Amniotic epithelial cell (primary cell): ENCODE data around the gene PARK7.
A peak's percentile ranks its signal among the peaks of the same experiment; 100 is the strongest.

Experiments used
- DNase-seq: peaks from one replicate; pipeline ENCODE4 v3.0.0-alpha.2; 2010; ENCODE audit warnings: low read depth

PARK7 gene

GRCh38 chr1:8024329-8024728 is 62.8 kb downstream of the PARK7 start:
- peak; percentile 26 for DNase-seq

- peak; percentile 50 for DNase-seq
Observed at GRCh38 chr1:8025061-8025670, 63.7 kb downstream of the PARK7 start.

GRCh38 chr1:8025671-8026144 is 64.2 kb downstream of the PARK7 start:
- no peak for DNase-seq

DNA sequence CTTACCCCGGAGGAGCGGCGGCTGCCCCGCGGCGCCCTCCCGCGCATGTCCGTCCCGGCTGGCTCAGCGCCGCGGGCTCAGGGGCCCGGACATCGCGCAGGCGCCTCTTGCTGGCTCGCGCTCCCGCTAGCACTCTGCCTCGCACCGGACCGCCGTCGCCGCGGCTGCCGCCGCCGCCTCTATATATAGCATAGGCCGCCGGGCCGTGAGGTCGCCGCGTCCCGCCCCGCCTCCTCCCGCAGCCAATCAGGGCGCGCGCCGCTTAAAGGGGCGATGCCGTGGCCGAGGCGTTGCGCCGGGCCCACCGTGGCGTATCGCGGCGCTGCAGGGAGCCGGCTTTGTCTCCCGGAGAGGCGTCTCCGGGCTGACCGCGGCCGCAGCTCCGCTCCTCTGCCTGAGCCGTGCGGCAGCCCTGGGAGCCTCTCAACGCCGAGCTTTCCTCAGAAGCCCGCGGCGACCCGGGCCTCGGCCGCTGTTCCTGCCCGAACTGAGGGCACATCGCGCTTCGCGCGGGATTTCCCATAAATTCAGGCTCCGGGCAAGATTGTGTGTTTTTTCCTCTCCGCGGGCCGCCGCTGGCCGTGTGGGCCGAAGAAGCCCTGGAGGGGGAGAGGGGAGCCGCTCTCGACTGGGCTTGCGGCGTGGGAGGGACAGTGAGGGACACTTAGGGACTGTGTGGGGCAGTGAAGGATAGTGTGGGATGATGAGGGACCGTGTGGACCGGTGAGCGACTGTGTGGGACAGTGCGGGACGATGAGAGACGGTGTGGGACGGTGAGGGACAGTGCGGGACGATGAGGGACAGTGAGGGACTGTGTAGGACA is 64.9 kb downstream of the PARK7 start, which contains the start of gene ERRFI1:
ERRFI1 (minus strand) TSS at position 157 of the 823 bp plus-strand sequence. CDS start 10,690 bp downstream, outside the sequence.
- DNase-seq: peak; percentile 92

GRCh38 chr1:8026976-8027747 is 65.7 kb downstream of the PARK7 start:
- DNase-seq: peak; percentile 88

- peak; percentile 87 for DNase-seq
Observed at GRCh38 chr1:8027748-8028570, 66.4 kb downstream of the PARK7 start.

DNA sequence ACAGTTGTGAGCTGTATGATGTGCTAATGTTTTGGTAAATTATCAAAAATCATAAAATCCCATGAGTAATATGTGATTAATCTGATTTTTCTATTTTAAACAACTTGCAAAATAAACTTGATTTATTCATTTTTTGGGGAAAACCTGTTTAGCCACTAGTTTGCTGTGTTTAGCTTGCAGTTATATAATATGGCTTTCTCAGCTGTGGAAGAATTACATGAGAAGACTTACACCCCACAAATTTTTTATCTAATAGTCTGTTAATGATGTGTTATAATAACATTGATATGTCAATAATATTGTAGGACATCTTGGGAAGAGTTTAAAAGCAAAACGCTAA is 67.0 kb downstream of the PARK7 start:
- no peak for DNase-seq

- DNase-seq: peak; percentile 67
Observed at GRCh38 chr1:8031176-8031785, 69.8 kb downstream of the PARK7 start.

GRCh38 chr1:8032366-8032910 is 70.9 kb downstream of the PARK7 start:
- DNase-seq: peak; percentile 54

DNA sequence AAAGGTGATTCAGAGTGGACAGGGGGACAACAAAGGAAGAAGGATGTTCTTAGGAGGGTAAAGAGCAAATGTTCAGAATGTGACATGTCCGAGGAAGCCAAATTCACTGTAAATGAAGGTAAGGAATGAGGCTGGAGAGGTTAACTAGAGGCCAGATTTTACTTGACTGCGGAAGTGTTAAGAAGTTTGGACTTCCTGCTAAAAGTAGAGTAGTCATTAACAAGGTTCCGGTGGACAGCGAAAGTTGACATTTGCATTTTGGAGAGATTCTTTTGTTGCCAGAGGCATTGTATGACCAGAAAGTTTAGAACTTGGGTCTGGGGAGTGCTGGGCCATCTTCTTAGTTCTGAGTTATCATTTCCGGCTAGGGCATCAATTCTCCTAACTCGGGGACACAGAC is 71.8 kb downstream of the PARK7 start:
- no peak for DNase-seq
